ENCODE measurements around the gene DIP2B.

DIP2B gene

GRCh38 chr12:50557421-50557820 lies 52.6 kb downstream of the DIP2B start:
- no peak for DNase-seq
- no peak for TF ChIP-seq CTCF (IDR thresholded peaks at IDR 0.05)
- Mint-ChIP-seq H3K36me3 (ENCODE audit: low read depth) (peaks cover 49% of the 10 kb centered on the region), H3K4me3 (no peak overlapping the region), H3K9me3 (peaks cover 2% of the 10 kb centered on the region), H3K27ac (peak overlapping the region; percentile 38), H3K4me1 (peaks cover 7% of the 10 kb centered on the region), H3K27me3 (ENCODE audit: low read depth, poor library complexity) (no peaks in the 10 kb centered on the region)

- Mint-ChIP-seq H3K4me3 (no peak overlapping the region), H3K27ac (no peak overlapping the region), H3K4me1 (peaks cover 7% of the 10 kb centered on the region), H3K27me3 (ENCODE audit: low read depth, poor library complexity) (no peaks in the 10 kb centered on the region), H3K9me3 (no peaks in the 10 kb centered on the region), H3K36me3 (ENCODE audit: low read depth) (peaks cover 34% of the 10 kb centered on the region)
- TF ChIP-seq CTCF (IDR thresholded peaks at IDR 0.05): no peak
- no peak for DNase-seq
Measured at GRCh38 chr12:50558970-50559369, 54.2 kb downstream of the DIP2B start.

- Mint-ChIP-seq H3K9me3 (peaks cover 4% of the 10 kb centered on the region), H3K36me3 (ENCODE audit: low read depth) (peaks cover 28% of the 10 kb centered on the region), H3K4me3 (no peak overlapping the region), H3K27me3 (ENCODE audit: low read depth, poor library complexity) (no peaks in the 10 kb centered on the region), H3K27ac (peak overlapping the region; percentile 87), H3K4me1 (peaks cover 5% of the 10 kb centered on the region)
- no peak for TF ChIP-seq CTCF (IDR thresholded peaks at IDR 0.05)
- no peak for DNase-seq
Measured at GRCh38 chr12:50562520-50563433, 58.0 kb downstream of the DIP2B start.

- Mint-ChIP-seq H3K9me3 (peaks cover 7% of the 10 kb centered on the region), H3K4me3 (no peak overlapping the region), H3K27me3 (ENCODE audit: low read depth, poor library complexity) (no peaks in the 10 kb centered on the region), H3K27ac (no peak overlapping the region), H3K36me3 (ENCODE audit: low read depth) (peaks cover 25% of the 10 kb centered on the region), H3K4me1 (peaks cover 11% of the 10 kb centered on the region)
- DNase-seq: no peak
- no peak for TF ChIP-seq CTCF (IDR thresholded peaks at IDR 0.05)
Measured at GRCh38 chr12:50563434-50563787, 58.6 kb downstream of the DIP2B start.

- no peak for TF ChIP-seq CTCF (IDR thresholded peaks at IDR 0.05)
- Mint-ChIP-seq H3K4me1 (peaks cover 20% of the 10 kb centered on the region), H3K9me3 (peaks cover 11% of the 10 kb centered on the region), H3K27ac (peak overlapping the region; percentile 38), H3K4me3 (no peak overlapping the region), H3K36me3 (ENCODE audit: low read depth) (peaks cover 15% of the 10 kb centered on the region), H3K27me3 (ENCODE audit: low read depth, poor library complexity) (no peaks in the 10 kb centered on the region)
- DNase-seq: no peak
Measured at GRCh38 chr12:50564237-50564947, 59.6 kb downstream of the DIP2B start.
